Measurements from ENCODE around the gene TAGLN.

TAGLN gene

DNA sequence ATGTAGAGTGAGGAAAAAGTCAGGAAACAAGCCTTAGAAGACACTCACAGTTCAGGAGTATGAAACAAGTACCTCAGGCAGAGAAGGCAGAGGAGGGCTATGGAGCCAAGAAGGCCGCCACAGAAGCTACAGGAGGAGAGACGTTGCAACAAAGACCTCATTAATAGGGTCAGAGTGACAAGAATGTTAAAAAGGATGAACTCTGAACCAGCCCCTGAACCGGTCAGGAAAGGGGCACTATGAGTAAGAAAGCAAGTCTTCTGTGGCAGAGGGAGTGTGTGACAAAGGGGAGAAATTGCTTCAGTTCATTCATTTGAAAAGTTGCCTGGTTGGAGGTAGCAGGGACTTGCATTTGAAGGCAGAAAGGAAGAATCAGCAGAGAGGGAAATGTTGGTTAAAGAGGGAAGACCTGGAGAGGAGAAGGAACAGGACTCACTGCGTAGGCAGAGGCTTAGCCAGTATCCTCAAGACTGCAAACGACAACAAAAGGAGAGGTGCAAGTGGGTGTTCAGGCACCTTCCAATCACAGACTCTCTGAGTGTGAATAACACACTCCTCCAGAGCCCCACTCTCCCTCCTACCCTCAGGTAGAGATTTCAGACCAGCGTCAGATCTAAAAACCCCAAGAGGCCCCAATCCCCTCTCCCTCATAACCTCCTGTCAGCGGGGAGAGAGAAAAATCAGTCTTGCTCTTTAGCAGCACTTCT, 15.4 kb downstream of the TAGLN start:
- no peak for DNase-seq (ENCODE audit: low spot score)

DNA sequence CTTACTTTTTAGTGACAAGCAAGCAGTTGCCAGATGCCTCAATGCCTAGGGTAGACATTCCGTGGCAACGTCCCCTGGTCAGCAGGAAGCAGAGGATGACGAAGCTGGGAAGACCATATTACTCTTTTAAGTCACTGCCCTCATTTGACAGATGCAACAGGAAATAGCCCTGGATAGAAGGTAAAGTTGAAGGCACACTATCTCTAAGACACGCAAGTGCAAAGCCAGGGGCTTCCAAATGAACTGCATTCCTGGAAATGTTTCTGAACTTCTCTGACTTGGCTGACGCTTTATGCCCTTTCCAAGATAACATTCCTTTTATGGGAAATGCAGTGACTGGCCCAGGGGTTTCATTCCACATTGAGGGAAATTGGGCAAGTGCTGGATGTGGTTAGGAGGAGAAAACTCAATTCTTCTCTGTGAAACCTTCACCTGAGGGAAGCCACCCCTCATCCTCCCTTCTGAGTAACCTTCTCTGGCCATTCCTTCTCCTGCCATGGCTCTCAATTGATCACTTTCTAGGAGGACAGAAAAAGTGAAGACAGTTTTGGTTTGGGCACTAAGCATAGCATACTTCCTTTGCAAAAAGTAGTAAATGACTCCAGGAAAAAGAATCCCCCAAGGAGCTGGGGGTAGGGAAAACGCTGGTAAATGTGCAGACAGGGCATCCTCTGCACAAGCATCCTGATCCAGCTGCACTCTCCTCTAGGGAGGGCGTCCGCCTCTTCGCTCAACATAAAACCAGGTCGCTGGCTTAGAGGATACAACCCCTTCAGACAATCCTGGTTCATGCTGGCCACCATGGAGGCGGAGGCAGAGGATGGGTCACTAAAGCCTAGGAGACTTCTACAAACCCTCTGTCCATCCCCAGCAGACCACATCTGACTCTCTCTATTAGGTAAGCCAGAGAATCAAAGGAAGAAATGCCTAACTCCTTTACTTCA, 18.2 kb downstream of the TAGLN start:
- DNase-seq (ENCODE audit: low spot score): no peak

DNA sequence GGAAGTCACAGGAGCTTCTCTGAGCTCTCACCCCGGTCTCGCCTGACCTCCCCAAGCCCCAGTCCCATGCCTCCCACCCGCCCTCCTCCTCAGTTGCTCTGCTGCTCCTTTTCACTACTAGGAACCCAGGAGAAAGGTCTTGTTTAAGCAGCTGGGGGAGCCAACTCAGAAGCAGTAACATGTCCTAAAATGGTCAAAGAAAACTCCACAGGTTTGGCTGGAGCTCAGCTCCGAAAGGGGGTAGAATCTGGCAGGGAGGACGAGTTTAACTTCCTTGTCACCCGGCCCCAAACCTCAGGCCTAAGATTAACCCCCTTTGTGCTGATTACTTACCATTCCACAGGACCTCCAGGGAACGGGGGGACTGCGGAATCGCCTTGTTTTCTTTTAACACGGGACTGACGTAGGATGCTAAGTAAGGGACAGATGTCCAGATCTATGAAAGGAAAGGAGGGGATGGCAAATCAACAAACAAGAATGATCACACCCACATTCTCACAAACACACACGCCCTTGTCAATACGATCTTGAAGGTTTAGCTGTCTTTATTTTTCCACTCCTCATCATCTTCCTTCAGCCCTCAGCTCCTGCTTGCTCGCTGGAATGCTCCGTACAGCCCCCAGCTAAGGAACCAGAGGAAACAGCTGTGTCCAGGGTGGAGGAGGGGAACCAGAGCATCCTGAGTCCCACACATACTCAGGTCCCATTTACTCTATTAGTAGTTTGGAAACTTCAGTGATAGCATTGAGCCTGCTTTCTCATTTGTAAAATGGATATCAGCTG, 19.2 kb downstream of the TAGLN start:
- no peak for DNase-seq (ENCODE audit: low spot score)

DNA sequence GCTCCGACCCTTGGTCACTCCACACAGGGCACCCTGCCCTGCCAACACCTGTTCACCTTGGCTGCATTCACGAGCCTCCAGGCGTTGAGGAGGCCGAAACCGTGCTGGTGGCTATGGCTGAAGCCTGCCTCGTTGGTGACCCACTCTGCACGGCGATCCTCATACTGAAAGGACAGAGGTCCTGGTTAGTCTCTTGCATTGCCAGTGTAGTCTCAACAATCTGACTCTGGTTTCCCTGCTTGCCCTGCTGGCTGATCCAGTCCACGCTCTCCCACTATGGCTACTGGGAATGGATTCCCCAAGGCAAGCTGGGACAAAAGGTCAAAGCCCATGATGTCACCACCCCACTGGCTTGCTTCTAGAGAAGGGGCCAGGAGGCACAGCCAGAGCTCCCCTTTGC, 19.8 kb downstream of the TAGLN start:
- DNase-seq (ENCODE audit: low spot score): no peak

DNA sequence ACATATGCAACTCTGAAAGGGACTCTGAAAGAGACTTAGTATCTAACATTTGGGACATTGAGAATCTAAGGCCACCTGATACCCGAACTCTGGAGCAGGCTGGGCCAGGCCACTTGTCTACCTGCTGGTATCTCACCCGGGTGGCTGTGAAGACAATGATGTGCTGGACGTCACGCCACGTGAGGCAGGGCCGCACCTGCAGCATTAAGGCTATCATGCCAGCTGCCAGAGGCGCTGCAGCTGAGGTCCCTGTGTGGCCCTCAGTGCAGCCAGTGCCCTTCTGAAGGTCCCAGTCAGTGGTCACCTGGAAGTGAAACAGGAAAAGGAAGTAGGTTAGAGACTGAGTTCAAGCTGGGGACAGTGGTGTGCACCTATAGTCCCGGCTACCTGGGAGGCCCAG, 20.3 kb downstream of the TAGLN start:
- no peak for DNase-seq (ENCODE audit: low spot score)

DNA sequence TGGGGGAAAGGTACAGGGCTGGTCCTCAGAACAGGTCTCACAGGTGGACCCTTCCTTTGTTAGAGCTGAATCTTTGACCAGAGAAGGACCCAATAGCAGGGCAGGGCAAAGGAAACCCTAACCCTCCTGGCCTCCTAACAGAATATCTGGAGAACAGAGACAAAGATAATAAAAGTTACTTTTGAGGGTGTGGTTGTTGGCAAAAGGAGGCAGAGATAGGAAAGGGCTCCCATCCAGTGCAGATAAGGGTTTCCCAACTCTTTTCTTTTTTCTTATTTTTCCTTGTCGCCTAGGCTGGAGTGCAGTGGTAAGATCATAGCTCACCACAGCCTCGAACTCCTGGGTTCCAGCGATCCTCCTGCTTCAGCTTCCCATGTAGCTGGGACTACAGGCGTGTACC, 20.8 kb downstream of the TAGLN start:
- no peak for DNase-seq (ENCODE audit: low spot score)

DNA sequence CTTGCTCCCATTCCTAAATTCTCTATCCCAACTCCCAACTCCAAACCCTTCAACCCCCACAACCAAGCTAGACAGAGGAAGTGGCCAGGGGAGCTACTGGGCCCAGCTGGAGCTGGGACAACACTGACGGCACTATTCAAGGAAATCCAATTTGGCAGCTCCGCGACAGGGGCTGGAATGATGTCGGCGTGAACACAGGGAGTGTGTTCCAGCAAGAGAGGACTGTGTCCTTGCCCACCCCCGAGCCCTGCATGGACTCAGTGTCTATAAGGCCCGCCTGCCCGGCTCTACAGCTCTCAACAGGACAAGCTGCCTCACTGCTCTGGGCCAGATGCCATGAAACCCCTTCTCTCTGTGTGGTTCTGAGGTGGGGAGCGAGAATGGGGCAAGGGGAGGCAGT, 21.4 kb downstream of the TAGLN start:
- DNase-seq (ENCODE audit: low spot score): no peak

DNA sequence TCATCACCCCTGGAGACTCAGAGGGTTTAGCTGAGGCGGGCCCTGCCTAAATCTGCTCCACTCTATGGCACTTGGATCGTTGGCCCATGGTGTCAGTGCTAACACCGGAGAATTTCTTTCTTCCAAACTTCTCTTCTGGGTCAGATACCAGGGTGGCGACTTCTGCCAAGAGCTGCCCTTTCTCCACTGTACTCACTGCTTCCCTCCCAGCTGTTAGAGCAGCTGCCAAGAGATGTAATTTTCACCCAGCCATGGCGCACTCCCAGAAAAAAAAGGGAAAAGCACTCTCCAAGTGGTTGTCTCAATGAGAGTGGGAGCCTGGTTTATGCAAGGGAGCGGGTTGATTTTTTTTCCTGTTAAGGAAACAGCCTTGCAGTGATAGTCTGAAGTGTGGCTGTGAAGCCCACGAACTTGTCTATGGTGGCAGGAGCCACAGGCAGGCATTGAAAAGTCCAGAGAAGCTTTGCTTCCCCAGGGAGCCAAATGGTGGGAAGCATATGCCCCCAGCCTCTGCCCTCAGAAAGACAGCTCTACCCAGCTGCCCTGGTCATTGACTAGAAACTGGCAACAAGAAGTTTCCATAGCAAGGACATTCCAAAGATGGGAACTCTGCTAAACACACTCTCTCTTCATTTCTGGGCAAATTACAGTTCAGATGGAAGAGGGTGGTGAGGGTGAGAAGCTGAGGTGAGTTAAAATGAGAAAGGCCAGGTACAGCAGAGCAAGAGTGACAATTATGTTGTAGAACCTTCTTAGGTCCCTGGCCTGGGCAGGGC, 22.0 kb downstream of the TAGLN start:
- DNase-seq (ENCODE audit: low spot score): no peak

DNA sequence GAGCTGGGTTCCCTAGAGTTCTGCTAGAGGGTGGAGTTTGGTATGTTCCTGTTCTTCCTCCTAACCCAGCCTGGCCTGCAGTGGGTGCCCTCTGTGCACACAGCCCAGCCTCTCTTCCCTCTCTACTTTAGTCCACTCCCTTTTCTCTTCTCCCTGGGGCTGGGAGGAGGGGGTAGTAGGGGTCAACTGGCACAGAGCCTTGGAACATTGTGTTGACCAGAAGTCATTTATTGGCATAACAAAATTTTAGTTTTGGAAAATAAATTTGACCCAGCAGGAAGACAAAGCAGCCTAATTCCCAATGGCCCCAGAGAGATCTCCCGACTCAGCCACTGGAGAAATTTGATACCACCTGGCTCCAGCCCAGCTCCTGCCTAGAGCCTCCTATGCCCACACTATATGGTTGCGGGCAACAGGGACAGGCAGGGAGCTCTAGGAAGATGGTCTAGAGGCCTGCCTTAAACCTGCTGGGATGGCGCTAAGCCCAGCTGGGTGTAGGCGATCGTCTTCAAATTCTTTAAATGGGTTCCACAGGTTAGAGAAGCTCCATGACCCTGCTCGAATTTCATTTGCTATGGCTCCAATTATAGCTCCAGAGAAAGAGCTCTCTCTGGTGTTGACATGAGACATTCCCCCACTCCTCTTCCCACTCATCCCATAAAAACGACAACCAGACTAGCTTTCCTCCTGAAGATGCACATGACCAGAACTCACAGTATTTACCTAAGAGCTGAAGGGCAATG, 22.8 kb downstream of the TAGLN start:
- no peak for DNase-seq (ENCODE audit: low spot score)

DNA sequence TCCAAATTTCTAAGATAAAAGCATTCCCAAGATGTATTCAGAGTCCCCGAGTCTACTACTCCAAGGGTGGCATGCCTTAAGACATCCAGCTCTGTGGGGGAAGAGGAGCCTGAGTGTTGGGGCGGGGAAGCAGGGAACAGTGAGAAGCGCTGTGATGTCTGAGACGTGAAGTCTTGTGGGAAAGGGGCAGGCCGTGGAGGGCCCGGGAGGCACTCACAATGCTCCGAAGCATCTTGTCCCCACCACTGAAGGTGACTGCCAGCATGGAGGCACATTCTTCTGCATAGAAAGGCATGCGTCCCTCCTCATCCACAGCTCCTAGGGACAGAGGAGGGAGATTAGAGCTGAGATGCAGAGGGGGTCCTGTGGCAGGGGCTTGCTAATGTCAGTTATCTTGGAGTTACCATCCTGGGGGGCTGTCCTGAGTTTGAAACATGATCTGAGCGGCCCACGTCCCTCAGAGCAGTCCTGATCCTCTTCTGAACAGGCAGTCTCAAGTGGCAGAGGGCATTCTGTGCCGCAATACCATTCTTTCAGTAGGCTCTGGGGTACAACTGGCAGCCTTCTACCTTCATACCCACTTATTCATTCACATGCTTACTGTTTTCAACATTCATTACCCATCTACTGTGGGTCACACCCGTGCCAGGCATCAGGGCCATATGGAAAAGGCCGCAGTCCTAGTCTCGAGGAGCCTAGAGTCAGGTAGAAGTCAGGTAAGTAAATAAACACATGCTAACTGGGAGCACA, 24.0 kb downstream of the TAGLN start:
- DNase-seq (ENCODE audit: low spot score): no peak

DNA sequence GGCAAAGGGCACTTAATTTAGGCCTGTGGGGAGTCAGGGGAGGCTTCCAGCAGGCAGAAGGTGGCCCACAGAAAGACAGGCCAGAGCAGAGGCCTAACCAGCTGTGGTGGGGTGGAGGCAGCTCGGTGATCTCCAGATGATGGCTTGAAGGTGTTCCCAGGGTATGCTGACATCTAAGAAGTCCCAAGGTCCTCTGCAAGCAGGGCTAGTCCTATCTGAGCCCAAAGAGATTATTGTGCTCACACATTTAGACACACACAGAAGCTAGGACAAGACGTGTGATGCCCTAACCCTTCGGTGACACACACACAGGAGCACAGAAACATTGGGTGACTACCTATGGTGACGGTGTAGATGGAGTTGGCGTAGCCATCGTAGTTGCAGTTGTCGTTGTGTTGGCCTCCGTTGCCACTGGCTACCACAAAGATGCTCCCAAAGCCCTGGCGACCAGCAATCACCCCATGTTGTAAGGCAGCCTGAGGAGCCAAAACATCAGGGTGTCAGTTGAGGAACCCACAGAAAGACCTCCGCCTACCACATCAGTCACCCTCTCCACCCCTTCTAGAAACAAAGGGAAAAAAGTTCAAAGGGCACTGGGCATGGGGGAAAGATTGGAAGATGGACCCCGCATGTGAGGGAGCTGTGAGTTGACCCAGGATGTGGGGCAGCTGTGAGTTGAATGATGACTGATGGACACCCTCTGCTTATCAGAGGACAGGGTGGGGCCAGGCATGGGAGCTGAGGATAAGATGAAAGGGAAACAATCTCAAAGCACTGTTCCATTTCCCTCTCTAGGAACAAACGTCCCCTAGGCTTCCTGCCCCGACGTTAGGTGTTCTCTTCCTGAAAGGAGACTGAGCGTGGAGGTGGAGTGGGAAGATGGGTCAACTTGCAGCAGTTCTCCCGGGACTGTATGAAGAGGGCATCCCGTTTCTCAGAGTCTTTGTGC, 24.8 kb downstream of the TAGLN start:
- DNase-seq (ENCODE audit: low spot score): no peak

DNA sequence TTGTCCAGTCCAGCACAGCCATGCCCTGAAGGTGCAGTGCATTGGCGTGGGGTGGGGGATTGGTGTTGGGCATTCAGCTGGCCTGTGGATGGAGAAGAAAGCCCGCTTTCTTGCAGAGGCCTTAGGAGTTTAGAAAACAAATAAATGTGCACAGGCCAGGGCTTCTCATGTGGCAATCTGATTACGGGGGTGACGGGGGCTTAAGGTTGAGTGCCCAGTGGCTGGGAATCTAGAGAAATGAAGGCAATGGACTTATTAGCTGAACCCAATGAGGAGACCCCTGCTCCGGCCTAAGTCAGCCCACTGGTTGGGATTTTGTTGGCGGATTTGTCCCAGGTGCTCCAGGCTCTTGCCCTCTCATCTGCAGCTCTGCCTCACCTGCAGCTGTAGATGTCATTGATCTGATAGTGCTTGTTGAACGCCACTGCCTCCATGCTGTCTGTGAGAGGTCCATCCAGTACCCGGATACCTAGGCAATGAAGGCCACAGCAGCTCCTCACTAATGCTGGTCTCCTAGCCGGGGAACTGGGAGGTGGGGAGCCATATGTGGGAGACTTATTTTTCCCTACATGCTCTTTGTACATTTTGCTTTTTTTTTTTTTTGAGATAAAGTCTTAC, 26.5 kb downstream of the TAGLN start:
- DNase-seq (ENCODE audit: low spot score): no peak

DNA sequence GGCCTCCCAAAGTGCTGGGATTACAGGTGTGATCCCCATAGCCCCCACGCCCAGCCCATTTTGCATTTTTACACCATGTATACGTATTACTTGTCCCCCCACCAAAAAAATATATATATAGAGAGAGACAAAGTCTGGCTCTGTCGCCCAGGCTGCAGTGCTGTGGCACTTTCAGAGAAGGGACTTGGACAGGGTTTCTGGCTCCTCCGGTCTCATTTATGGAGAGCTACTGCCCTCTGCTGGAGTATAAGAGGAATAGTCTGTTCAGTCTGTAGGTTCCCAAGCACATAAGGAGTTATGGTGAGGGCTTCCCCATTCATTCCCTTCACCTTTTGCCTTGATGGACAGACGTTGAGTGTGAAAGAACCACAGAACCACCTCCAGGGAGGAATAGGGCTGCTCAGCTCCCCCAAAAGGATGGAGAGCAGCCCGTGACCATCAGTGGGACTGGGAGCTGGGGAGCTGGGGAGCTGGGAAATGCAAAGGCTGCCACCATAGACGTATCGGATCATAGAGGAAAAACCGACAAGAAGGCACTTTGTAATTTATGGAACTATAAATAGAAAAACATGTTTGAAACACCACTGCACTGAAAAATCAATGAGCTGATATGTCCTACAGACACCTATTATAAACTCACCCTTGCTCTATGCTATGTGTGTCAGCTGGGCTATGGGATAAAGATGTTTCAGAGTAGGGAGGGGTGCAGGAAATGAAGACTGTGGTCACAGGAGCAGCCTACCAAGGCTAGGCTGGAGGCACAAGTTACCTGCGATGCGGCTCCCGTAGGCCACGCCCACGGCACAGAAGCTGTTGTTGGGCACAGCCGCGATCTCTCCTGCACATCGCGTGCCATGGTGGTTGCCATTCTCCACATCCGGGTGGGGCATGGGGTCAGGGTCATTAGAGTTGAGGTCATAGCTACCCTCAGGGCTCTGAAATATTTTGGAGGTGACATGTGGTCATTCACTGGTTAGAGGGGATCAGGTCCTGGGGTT, 27.5 kb downstream of the TAGLN start:
- peak; percentile 75 for DNase-seq (ENCODE audit: low spot score)

DNA sequence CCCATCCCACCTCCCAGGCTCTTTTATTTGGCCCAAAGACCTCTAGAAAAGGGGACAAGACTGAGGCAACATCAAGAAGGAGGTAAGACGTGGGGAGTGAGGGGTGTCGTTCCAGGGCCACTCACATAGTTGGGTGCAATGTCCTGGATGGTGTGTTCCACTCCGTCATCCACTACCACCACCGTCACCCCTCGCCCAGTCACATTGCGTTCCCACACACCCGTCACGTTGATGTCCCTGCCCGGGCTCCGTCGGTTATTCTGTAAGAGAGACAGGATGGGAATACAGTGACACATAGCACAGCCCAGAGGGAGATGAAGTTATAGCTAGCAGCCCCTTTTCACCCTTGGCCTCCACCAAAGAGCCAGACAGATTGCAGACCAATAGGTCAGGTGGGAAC, 28.9 kb downstream of the TAGLN start:
- no peak for DNase-seq (ENCODE audit: low spot score)

DNA sequence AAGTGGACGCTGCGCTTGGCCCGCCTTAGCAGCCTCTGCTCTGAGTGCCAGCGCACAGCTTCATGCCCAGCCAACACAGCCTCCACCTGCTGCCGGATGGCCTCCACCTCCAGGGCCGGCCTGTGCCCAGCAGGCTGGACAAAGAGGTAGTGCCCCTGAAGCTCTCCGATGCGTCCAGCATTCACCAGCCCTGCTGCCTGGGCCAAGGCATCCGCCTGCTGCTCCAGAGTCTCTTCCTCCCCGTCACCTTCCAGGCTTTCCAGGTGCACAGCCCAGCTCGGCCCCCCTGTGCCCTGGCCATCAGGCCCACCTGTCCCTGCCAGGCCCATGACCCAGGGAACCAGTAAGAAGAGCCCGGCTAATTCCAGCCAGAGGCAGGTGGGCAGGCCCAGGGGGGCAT, 30.2 kb downstream of the TAGLN start:
- DNase-seq (ENCODE audit: low spot score): no peak

DNA sequence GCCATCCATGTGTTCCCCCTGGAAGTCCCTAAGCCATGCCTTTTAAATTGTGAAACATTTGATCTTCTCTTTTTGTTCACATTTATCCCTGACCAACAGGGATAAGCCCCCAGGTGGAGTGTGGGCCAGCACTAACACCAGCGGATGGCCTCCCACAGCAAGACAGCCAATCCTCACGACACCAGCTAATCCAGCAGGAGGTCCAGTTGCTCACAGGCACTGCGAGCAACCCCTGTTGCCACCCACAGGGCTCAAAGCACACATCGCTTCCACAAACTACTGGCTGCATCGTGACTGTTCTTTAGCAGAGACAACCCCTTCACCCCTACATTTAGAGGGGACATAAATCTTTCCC, 30.7 kb downstream of the TAGLN start:
- DNase-seq (ENCODE audit: low spot score): no peak

DNA sequence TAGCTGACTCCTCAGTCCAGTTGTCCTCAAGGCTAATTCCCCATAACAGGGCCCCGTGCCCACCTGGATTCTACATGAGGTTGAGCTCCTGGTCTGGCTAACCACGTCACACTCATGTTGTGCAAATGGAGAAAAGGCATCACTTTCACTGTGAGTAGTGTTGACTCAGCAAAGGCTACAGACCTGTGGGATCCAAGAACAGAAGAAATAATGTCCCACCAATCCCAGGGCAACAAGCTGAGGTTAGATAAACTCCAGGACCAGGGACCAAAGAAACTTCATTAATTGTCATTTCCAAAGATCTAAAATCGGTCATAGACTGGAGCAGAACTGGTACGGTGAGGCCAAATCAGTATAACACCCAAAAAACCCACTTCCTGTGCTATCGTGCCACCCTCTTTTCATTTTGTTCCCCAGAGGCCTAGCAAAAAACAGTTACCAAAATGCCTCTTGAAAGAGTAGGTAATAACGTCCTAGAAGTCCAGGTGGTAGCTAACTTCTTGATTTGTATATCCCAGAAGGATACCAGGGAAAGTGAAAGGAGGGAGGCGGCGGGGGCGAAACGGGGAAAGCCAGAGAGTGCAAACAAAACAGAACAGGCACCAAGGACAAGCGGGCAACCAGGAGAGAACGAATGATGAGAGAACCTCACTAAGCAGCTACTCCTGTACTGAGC, 31.3 kb downstream of the TAGLN start:
- DNase-seq (ENCODE audit: low spot score): peak; percentile 86

Measured in activated CD4-positive, alpha-beta T cell treated with anti-CD3 and anti-CD28 coated beads, Interleukin-2, Interleukin-4, amounts not matched to agents 100 ng/mL and 50 ng/mL, durations not matched to agents 16 hours and 8 hours (primary cell).